ENCODE results near the gene XKR8. TPM values are rescaled to one million over a fixed set of nuclear protein-coding genes. Genes with fewer than 3 reads are reported as not detected.

XKR8 gene
- total and polyA plus RNA-seq, 2 of the 13 experiments (the other 11 are each of a cell fraction or from before 2014, with no cell fraction given): 5.4 to 6.3 TPM

DNA sequence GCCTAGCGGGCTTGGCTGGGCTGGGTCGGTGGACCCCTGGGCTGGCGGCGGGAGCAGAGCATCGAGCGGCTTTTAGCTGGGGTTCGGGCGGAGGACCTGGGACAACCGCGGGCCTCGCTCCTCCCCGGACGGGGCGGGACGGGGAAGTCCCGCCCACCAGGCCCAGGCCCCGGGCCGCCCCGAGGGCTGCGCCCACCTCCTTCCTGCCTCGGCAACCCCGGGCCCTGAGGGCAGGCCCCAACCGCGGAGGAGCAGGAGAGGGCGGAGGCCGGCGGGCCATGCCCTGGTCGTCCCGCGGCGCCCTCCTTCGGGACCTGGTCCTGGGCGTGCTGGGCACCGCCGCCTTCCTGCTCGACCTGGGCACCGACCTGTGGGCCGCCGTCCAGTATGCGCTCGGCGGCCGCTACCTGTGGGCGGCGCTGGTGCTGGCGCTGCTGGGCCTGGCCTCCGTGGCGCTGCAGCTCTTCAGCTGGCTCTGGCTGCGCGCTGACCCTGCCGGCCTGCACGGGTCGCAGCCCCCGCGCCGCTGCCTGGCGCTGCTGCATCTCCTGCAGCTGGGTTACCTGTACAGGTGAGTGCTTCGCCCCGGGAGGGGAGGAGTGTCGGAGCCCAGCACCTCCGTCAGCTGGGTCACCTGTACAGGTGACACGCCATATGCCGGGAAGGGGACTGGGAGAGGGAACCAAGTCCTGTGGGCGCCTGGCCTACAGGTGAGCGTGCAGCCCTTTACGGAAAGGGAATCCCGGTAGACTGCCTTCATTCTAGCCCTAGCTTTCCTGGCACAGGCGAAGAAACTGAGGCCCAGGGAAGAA, at the start of gene XKR8 (continued):
- TF ChIP-seq, protein P1, sequence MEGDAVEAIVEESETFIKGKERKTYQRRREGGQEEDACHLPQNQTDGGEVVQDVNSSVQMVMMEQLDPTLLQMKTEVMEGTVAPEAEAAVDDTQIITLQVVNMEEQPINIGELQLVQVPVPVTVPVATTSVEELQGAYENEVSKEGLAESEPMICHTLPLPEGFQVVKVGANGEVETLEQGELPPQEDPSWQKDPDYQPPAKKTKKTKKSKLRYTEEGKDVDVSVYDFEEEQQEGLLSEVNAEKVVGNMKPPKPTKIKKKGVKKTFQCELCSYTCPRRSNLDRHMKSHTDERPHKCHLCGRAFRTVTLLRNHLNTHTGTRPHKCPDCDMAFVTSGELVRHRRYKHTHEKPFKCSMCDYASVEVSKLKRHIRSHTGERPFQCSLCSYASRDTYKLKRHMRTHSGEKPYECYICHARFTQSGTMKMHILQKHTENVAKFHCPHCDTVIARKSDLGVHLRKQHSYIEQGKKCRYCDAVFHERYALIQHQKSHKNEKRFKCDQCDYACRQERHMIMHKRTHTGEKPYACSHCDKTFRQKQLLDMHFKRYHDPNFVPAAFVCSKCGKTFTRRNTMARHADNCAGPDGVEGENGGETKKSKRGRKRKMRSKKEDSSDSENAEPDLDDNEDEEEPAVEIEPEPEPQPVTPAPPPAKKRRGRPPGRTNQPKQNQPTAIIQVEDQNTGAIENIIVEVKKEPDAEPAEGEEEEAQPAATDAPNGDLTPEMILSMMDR (CRISPR knock-in tag; IDR thresholded peaks at IDR 0.05): peak; percentile 70
- TF ChIP-seq, protein P2, sequence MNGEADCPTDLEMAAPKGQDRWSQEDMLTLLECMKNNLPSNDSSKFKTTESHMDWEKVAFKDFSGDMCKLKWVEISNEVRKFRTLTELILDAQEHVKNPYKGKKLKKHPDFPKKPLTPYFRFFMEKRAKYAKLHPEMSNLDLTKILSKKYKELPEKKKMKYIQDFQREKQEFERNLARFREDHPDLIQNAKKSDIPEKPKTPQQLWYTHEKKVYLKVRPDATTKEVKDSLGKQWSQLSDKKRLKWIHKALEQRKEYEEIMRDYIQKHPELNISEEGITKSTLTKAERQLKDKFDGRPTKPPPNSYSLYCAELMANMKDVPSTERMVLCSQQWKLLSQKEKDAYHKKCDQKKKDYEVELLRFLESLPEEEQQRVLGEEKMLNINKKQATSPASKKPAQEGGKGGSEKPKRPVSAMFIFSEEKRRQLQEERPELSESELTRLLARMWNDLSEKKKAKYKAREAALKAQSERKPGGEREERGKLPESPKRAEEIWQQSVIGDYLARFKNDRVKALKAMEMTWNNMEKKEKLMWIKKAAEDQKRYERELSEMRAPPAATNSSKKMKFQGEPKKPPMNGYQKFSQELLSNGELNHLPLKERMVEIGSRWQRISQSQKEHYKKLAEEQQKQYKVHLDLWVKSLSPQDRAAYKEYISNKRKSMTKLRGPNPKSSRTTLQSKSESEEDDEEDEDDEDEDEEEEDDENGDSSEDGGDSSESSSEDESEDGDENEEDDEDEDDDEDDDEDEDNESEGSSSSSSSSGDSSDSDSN (CRISPR knock-in tag; IDR thresholded peaks at IDR 0.05): peak; percentile 57; the same call in 1 of the 2 replicates
- TF ChIP-seq HES4 (CRISPR knock-in tag; IDR thresholded peaks at IDR 0.05; ENCODE audit: borderline replicate concordance): peak; percentile 66; the same call in 1 of the 2 replicates
- TF ChIP-seq ZNF205 (CRISPR knock-in tag; IDR thresholded peaks at IDR 0.05): no peak
- peak; percentile 59; the same call in 1 of the 2 replicates for TF ChIP-seq ZMYM4 (CRISPR knock-in tag; IDR thresholded peaks at IDR 0.05)
- TF ChIP-seq HNRNPL (IDR thresholded peaks at IDR 0.05; ENCODE audit: low read depth, low read length): 0 out of 2 replicates have a peak, but pooled peaks have one; percentile 30
- peak; percentile 35 for TF ChIP-seq MYC (CRISPR knock-in tag; IDR thresholded peaks at IDR 0.05; ENCODE audit: borderline replicate concordance)
- TF ChIP-seq RBFOX2 (IDR thresholded peaks at IDR 0.05; ENCODE audit: low read depth, low read length): peak; percentile 77
- TF ChIP-seq, protein P3, sequence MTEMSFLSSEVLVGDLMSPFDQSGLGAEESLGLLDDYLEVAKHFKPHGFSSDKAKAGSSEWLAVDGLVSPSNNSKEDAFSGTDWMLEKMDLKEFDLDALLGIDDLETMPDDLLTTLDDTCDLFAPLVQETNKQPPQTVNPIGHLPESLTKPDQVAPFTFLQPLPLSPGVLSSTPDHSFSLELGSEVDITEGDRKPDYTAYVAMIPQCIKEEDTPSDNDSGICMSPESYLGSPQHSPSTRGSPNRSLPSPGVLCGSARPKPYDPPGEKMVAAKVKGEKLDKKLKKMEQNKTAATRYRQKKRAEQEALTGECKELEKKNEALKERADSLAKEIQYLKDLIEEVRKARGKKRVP (CRISPR knock-in tag; IDR thresholded peaks at IDR 0.05): no peak
- peak in 1 of 2 experiments; percentile 65; a peak in 3 of 4 replicates for TF ChIP-seq POLR2A (IDR thresholded peaks at IDR 0.05; ENCODE audit: insufficient read depth in 1 of 2, low read depth in 2 of 2, low read length in 2 of 2)
- no peak for TF ChIP-seq NONO (IDR thresholded peaks at IDR 0.05)
- TF ChIP-seq NONO (CRISPR knock-in tag; conservative IDR thresholded peaks at IDR 0.05): peak; percentile 50; the same call in 1 of the 2 replicates
- TF ChIP-seq, protein P4, sequence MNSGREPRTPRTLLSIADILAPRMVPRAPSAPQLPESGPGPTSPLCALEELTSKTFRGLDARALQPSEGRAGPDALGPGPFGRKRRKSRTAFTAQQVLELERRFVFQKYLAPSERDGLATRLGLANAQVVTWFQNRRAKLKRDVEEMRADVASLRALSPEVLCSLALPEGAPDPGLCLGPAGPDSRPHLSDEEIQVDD (CRISPR knock-in tag; IDR thresholded peaks at IDR 0.05; ENCODE audit: borderline replicate concordance): peak; percentile 57; the same call in 1 of the 2 replicates
- TF ChIP-seq ZEB1 (IDR thresholded peaks at IDR 0.05; ENCODE audit: insufficient replicate concordance, low read depth): peak; percentile 87
- TF ChIP-seq, protein P5, sequence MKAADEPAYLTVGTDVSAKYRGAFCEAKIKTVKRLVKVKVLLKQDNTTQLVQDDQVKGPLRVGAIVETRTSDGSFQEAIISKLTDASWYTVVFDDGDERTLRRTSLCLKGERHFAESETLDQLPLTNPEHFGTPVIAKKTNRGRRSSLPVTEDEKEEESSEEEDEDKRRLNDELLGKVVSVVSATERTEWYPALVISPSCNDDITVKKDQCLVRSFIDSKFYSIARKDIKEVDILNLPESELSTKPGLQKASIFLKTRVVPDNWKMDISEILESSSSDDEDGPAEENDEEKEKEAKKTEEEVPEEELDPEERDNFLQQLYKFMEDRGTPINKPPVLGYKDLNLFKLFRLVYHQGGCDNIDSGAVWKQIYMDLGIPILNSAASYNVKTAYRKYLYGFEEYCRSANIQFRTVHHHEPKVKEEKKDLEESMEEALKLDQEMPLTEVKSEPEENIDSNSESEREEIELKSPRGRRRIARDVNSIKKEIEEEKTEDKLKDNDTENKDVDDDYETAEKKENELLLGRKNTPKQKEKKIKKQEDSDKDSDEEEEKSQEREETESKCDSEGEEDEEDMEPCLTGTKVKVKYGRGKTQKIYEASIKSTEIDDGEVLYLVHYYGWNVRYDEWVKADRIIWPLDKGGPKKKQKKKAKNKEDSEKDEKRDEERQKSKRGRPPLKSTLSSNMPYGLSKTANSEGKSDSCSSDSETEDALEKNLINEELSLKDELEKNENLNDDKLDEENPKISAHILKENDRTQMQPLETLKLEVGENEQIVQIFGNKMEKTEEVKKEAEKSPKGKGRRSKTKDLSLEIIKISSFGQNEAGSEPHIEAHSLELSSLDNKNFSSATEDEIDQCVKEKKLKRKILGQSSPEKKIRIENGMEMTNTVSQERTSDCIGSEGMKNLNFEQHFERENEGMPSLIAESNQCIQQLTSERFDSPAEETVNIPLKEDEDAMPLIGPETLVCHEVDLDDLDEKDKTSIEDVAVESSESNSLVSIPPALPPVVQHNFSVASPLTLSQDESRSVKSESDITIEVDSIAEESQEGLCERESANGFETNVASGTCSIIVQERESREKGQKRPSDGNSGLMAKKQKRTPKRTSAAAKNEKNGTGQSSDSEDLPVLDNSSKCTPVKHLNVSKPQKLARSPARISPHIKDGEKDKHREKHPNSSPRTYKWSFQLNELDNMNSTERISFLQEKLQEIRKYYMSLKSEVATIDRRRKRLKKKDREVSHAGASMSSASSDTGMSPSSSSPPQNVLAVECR (CRISPR knock-in tag; IDR thresholded peaks at IDR 0.05; ENCODE audit: borderline replicate concordance): peak; percentile 75; the same call in 1 of the 2 replicates
- TF ChIP-seq ARNT2 (CRISPR knock-in tag; IDR thresholded peaks at IDR 0.05; ENCODE audit: low read depth): peak; percentile 32; the same call in 1 of the 2 replicates
- TF ChIP-seq, protein P6, sequence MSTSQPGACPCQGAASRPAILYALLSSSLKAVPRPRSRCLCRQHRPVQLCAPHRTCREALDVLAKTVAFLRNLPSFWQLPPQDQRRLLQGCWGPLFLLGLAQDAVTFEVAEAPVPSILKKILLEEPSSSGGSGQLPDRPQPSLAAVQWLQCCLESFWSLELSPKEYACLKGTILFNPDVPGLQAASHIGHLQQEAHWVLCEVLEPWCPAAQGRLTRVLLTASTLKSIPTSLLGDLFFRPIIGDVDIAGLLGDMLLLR (CRISPR knock-in tag; IDR thresholded peaks at IDR 0.05): 0 out of 2 replicates have a peak, but pooled peaks have one; percentile 34

Measured in HepG2 (cell line).